DOHH2 (cell line): ENCODE results near the gene FOSL2.

Experiments
- EZH2phosphoT487 ChIP-seq: fragments of 200-600 bp; sonication (generic); IDR thresholded peaks from 2 replicates; pipeline ENCODE4 v1.6.1; 2017; ENCODE audit warnings: borderline replicate concordance, mild to moderate bottlenecking, antibody characterized with exemption, low read length, moderate library complexity, mixed read lengths
- TF ChIP-seq, protein P1 (sequence below): fragments of 200-600 bp; sonication (generic); IDR thresholded peaks from one replicate; pipeline ENCODE4 v1.5.1; 2014; ENCODE audit warnings: antibody characterized with exemption, mild to moderate bottlenecking, low read depth, low read length; ENCODE audit not compliant: poor library complexity, severe bottlenecking

DNA sequence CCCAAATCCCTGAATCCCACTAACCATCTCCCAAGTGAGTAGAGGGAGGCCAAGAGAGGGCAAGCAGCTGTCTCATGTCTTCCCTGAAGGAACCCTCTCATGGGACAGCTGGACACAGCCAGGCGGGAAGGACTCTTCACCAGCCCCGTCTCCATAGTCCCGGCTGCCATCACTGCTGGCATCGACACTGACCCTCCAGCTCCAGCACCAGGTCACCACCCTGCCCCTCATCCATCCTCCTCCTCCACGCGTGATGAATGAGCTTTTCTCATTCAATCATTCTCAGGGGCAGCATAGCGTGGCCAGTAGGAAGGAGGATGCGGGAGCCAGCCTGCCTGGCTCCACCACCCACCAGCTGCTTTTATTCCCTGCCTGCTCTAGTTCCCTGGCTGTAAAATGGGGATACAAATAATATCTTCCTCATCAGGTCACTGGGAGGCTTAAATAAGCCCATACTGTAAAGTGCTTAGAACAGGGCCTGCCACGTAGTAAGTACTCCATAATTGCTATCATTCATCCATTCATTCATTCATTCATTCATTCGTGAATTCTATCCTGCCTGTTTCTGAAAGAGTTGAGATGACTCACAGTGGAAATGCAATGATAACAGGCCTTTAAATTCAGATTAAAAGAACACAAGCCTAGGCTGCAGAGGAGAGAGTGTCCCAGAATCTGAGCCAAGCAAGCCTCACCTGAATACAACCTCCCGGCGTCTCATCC lies 30.5 kb upstream of the FOSL2 start:
- TF ChIP-seq, protein P1, sequence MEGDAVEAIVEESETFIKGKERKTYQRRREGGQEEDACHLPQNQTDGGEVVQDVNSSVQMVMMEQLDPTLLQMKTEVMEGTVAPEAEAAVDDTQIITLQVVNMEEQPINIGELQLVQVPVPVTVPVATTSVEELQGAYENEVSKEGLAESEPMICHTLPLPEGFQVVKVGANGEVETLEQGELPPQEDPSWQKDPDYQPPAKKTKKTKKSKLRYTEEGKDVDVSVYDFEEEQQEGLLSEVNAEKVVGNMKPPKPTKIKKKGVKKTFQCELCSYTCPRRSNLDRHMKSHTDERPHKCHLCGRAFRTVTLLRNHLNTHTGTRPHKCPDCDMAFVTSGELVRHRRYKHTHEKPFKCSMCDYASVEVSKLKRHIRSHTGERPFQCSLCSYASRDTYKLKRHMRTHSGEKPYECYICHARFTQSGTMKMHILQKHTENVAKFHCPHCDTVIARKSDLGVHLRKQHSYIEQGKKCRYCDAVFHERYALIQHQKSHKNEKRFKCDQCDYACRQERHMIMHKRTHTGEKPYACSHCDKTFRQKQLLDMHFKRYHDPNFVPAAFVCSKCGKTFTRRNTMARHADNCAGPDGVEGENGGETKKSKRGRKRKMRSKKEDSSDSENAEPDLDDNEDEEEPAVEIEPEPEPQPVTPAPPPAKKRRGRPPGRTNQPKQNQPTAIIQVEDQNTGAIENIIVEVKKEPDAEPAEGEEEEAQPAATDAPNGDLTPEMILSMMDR, result no peak
- TF ChIP-seq EZH2phosphoT487, result no peak
